ENCODE measurements around the gene ASPM. TPM values are rescaled to one million over a fixed set of nuclear protein-coding genes. Genes with fewer than 3 reads are reported as not detected.

Gene ASPM
- total and polyA plus RNA-seq, 9 of the 15 experiments (the other 6 are each of a cell fraction or from before 2014, with no cell fraction given), result 22.7 to 84.4 (median 46.4) TPM

- no TSS peak for BruUV-seq (replicated peaks)
- Histone ChIP-seq H3K4me1 (replicated peaks in 1 of 2; ENCODE audit: control insufficient read depth in 2 of 2, insufficient read depth in 2 of 2, low read length in 2 of 2) (peaks cover 0 to under 1% of the 10 kb centered on the region in 2 experiments; a peak in 2 of 5 replicates), H3K79me2 (ENCODE audit: control insufficient read depth, insufficient read depth, low read length) (0 out of 3 replicates have a peak, but pooled peaks cover 2% of the 10 kb centered on the region), H3K9ac (ENCODE audit: insufficient read depth in 1 of 2, low read depth in 2 of 2, low read length in 2 of 2) (no peak overlapping the region), H2AFZ (ENCODE audit: low read depth, low read length) (no peak overlapping the region), H3K27ac (ENCODE audit: extremely low read depth, low read depth, low read length) (no peak overlapping the region), H3K4me3 (no peak overlapping the region), H3K4me2 (ENCODE audit: insufficient read depth, low read length) (no peak overlapping the region), H3K9me1 (ENCODE audit: control insufficient read depth, insufficient read depth, low read length) (no peaks in the 10 kb centered on the region), H3K36me3 (ENCODE audit: control insufficient read depth, insufficient read depth, low read length) (peaks cover 80% of the 10 kb centered on the region), H4K20me1 (replicated peaks; ENCODE audit: control insufficient read depth, insufficient read depth, low read length) (no peaks in the 10 kb centered on the region), H3K9me3 (replicated peaks; ENCODE audit: control insufficient read depth, insufficient read depth, low read depth, low read length) (no peaks in the 10 kb centered on the region), H3K27me3 (ENCODE audit: control insufficient read depth in 2 of 2, insufficient read depth in 2 of 2, low read length in 2 of 2) (no peaks in the 10 kb centered on the region)
- no peak for ATAC-seq
- DNase-seq (ENCODE audit: extremely low read depth in 1 of 4, low spot score in 3 of 4), result peak; percentile 19 to 42 (median 37)
- FAIRE-seq, result no peak
- WGBS (ENCODE audit: insufficient coverage, low coverage, missing lambda C conversion rate), result 88% methylated on average over 1 of the region's 1 CpG
- POLR2A ChIA-PET, result no interaction called here
- CTCF ChIA-PET (ENCODE audit: low intra/inter-chr PET ratio), result no interaction called here
- intact Hi-C loops (cut with micrococcal nuclease), result loop anchor here (5.0 kb wide), 1 partner anchor 462 kb away; no protein-coding TSS in a partner anchor
- in situ Hi-C loops (cut with MboI), result loop anchor here (10.0 kb wide), 1 partner anchor 171 kb away; no protein-coding TSS in a partner anchor
- TF ChIP-seq HCFC1 (IDR thresholded peaks at IDR 0.05; ENCODE audit: low read depth, low read length) (no peak), TRIM24 (IDR thresholded peaks at IDR 0.05) (peak; percentile 56 to 71), TCF3 (CRISPR knock-in tag; IDR thresholded peaks at IDR 0.05) (peak; percentile 57; the same call in 1 of the 2 replicates), CBFA2T3 (IDR thresholded peaks at IDR 0.05) (peak; percentile 75), NCOR1 (IDR thresholded peaks at IDR 0.05) (peak; percentile 46; the same call in 1 of the 2 replicates), CBFA2T2 (conservative IDR thresholded peaks at IDR 0.05) (peak; percentile 61), TEAD4 (IDR thresholded peaks at IDR 0.05; ENCODE audit: low read length) (peak; percentile 73), TEAD4 (CRISPR knock-in tag; IDR thresholded peaks at IDR 0.05; ENCODE audit: borderline replicate concordance) (no peak), CEBPG (CRISPR knock-in tag; IDR thresholded peaks at IDR 0.05) (peak; percentile 76), CEBPG (tag; conservative IDR thresholded peaks at IDR 0.05 in 1 of 2, IDR thresholded peaks at IDR 0.05 in 1 of 2) (peak; percentile 94 to 100), SMARCB1 (IDR thresholded peaks at IDR 0.05; ENCODE audit: insufficient read length, low read depth) (no peak), POLR2AphosphoS5 (IDR thresholded peaks at IDR 0.05; ENCODE audit: control insufficient read depth, insufficient read depth, low read depth, low read length) (no peak), CEBPB (tag; IDR thresholded peaks at IDR 0.05) (peak; percentile 100), ARID1B (IDR thresholded peaks at IDR 0.05) (peak; percentile 61)
- TF ChIP-seq, protein P1, sequence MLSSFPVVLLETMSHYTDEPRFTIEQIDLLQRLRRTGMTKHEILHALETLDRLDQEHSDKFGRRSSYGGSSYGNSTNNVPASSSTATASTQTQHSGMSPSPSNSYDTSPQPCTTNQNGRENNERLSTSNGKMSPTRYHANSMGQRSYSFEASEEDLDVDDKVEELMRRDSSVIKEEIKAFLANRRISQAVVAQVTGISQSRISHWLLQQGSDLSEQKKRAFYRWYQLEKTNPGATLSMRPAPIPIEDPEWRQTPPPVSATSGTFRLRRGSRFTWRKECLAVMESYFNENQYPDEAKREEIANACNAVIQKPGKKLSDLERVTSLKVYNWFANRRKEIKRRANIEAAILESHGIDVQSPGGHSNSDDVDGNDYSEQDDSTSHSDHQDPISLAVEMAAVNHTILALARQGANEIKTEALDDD (IDR thresholded peaks at IDR 0.05), result peak; percentile 57; the same call in 1 of the 2 replicates
Observed at GRCh38 chr1:197184190-197184589, 37.7 kb upstream of the ASPM start.
